SK-N-DZ (cell line): ENCODE measurements around the gene CMC1.

Source experiments
- DNase-seq: peaks from one replicate; pipeline ENCODE4 v3.0.0-alpha.2; 2015; ENCODE audit warnings: low spot score

CMC1 gene

DNA sequence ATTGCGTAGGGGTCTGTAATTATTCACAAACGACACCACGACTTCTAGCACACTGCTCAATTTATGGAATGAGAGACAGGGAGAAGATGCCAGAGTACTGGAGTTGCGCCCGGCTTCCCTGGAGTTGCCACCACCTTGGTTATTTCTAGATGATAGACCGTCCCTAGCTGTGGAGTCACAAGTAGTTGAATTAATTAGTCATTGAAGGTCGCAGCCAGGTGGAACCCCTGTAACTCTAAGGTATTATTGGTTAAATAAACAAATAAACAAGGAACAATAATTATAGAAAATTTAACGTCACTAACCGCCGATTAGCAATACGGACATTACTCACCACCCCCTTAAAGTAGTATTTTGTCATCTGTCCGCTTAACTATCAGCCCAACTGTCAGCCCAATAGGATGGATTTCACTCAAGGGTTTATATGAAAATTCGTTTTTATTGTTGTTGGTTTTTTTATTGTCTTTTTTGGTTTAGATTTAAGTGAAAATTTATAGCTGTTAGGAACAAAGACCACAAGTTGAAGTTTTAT, 108.1 kb downstream of the CMC1 start:
- no peak for DNase-seq
